GM12878 (cell line): ENCODE data around the gene CACTIN. TPM values are rescaled to one million over a fixed set of nuclear protein-coding genes. Genes with fewer than 3 reads are reported as not detected.

Experiments used
- ATAC-seq: fragments of 200-7000 bp; cut with Tn5 transposase; 3 replicates; pipeline ENCODE4 v1.9.1; 2020; ENCODE audit warnings: mild to moderate bottlenecking, moderate library complexity
- BruUV-seq: library from RNA; stranded (reverse); fragments of 400-500 nt; replicated peaks from 2 replicates; lab custom pipeline; 2021; lab: Mats Ljungman, UMichigan
- CTCF ChIA-PET: fragments of 300-600 bp; sonication (Branson Sonifier 250); formaldehyde crosslinking; extraction: SDS; loops from one replicate; lab custom pipeline; 2021; ENCODE audit warnings: inconsistent platforms; lab: Yijun Ruan, JAX
- POLR2A ChIA-PET: fragments of 350-600 bp; formaldehyde crosslinking; extraction: SDS; loops from one replicate; lab custom pipeline; 2021; ENCODE audit warnings: inconsistent platforms; lab: Charles Lee
- RAD21 ChIA-PET: fragments of 300-600 bp; sonication (Branson Sonifier 250); formaldehyde crosslinking; loops from one replicate; lab custom pipeline; 2023; ENCODE audit warnings: antibody characterized with exemption; ENCODE audit not compliant: unreplicated experiment; lab: Charles Lee
- SMC1A ChIA-PET: fragments of 300-600 bp; sonication (Branson Sonifier 250); formaldehyde crosslinking; loops from one replicate; lab custom pipeline; 2023; ENCODE audit not compliant: unreplicated experiment, uncharacterized antibody; lab: Charles Lee
- DNase-seq: peaks from one replicate; pipeline ENCODE4 v3.0.0-alpha.2; 2011; ENCODE audit warnings: low read depth, low spot score
- FAIRE-seq: peaks from 3 replicates; lab custom pipeline; 2011; peaks lifted over from hg19 to GRCh38; lab: Jason Lieb, UNC
- H2AFZ ChIP-seq: 2 replicates; pipeline ENCODE4 v1.6.0; 2011; ENCODE audit warnings: low read depth, low read length, control low read depth; ENCODE audit not compliant: control insufficient read depth
- H3K27ac ChIP-seq: 2 replicates; pipeline ENCODE4 v1.5.1; 2011; ENCODE audit warnings: control low read depth; ENCODE audit not compliant: control insufficient read depth, insufficient read depth
- H3K27me3 ChIP-seq, 2 experiments: replicated peaks in 1 of 2; 2 replicates each; pipeline versions ENCODE4 v1.6.0 to v1.6.1; 2011; ENCODE audit warnings: low read length in 1 of 2; ENCODE audit not compliant: control insufficient read depth in 2 of 2, insufficient read depth in 2 of 2
- H3K36me3 ChIP-seq, 2 experiments: 2 replicates each; pipeline ENCODE4 v1.5.1; 2011; ENCODE audit warnings: low read length in 1 of 2; ENCODE audit not compliant: control insufficient read depth in 2 of 2, insufficient read depth in 2 of 2
- H3K4me1 ChIP-seq: 2 replicates; pipeline ENCODE4 v1.6.1; 2011; ENCODE audit warnings: mild to moderate bottlenecking, low read length, moderate library complexity, mixed read lengths; ENCODE audit not compliant: control insufficient read depth, insufficient read depth
- H3K4me2 ChIP-seq: 2 replicates; pipeline ENCODE4 v1.6.0; 2011; ENCODE audit warnings: control low read depth; ENCODE audit not compliant: control insufficient read depth, insufficient read depth
- H3K4me3 ChIP-seq: fragments of 200-600 bp; sonication (generic); 2 replicates; pipeline ENCODE4 v1.5.1; 2016
- H3K79me2 ChIP-seq: 2 replicates; pipeline ENCODE4 v1.6.0; 2011; ENCODE audit warnings: low read length; ENCODE audit not compliant: control insufficient read depth, insufficient read depth
- H3K9ac ChIP-seq: 2 replicates; pipeline ENCODE4 v1.8.0; 2011; ENCODE audit warnings: low read length, control low read depth, mixed read lengths; ENCODE audit not compliant: control insufficient read depth, insufficient read depth
- H3K9me3 ChIP-seq: replicated peaks from 3 replicates; pipeline ENCODE4 v1.5.1; 2011; ENCODE audit warnings: mild to moderate bottlenecking, low read length; ENCODE audit not compliant: control insufficient read depth, insufficient read depth
- H4K20me1 ChIP-seq: 2 replicates; pipeline ENCODE4 v1.6.0; 2011; ENCODE audit not compliant: control insufficient read depth, insufficient read depth
- ZBTB40 ChIP-seq: fragments of 450-650 bp; IDR thresholded peaks from 2 replicates; pipeline ENCODE4 v1.6.1; 2016; ENCODE audit warnings: mild to moderate bottlenecking, moderate library complexity, borderline replicate concordance
- WGBS: methylation state at CpG from one replicate; pipeline ENCODE4 v1.1.6; 2016; ENCODE audit warnings: low lambda C conversion rate; ENCODE audit not compliant: insufficient replicate concordance, insufficient coverage; ENCODE audit errors: missing lambda C conversion rate; 5-methylcytosine and 5-hydroxymethylcytosine counted together
- in situ Hi-C: fragments of 300-500 bp; cut with MboI; formaldehyde crosslinking; loops from 9 replicates; pipeline ENCODE4 v1.14.3; 2018; ENCODE audit warnings: mixed read lengths
- intact Hi-C: fragments of 100-400 bp; cut with micrococcal nuclease; formaldehyde crosslinking; loops from one replicate; pipeline ENCODE4 v1.14.2; 2022; ENCODE audit not compliant: unreplicated experiment
- polyA plus RNA-seq, 11 experiments: library from polyadenylated mRNA; depleted of rRNA in 4 of 11; unstranded in 6 of 11; stranded (reverse) in 5 of 11; fragments of >200 nt; fragmentation: Nextera tagmentation in 4 of 11; fragmentation: Illumina TruSeq in 1 of 11; extraction: Ambion mirVana in 4 of 11; extraction: Trizol in 1 of 11; gene quantifications; 1 replicate in 1 of 11; 2 replicates in 10 of 11; pipeline versions ENCODE4 v1.2.1 to v1.2.3, GENCODE V29; 2011 to 2016; ENCODE audit warnings: inconsistent platforms in 2 of 11, missing spikeins in 2 of 11, low read depth in 1 of 11
- total RNA-seq, 4 experiments: library from RNA; depleted of rRNA in 3 of 4; stranded (reverse); fragments of >200 nt in 3 of 4; fragmentation: Illumina TruSeq in 1 of 4; extraction: Trizol in 1 of 4; gene quantifications; 2 replicates each; pipeline versions ENCODE4 v1.2.1 to v1.2.3, GENCODE V29; 2013 to 2021

CACTIN gene
- total and polyA plus RNA-seq, 10 of the 15 experiments (the other 5 are each of a cell fraction or from before 2014, with no cell fraction given): 0.40 to 31.4 (median 12.5) TPM

DNA sequence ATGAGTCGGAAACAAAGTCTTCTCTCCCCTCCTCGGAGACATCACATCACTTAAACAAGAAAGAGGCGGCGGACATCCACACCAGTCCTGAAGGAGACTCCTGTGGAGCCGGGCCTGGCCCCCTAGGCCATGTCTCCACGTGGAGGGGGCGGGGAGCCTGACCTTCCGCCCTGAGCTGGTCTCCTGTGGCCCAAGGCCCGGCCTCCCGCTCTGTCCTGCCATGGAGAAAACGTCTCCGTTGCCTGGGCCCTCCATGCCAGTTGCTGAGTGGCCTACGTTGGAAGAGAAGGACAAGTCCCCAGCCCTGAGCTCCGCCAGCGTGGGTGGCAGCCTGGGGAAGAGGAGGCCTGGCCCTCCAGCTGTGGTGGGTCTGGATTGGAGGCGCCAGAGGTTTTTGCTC is 5.5 kb upstream of the CACTIN start:
- peaks cover 4% of the 10 kb centered on the region for H3K4me1 ChIP-seq
- no TSS peak for BruUV-seq
- no peaks in the 10 kb centered on the region for H3K9me3 ChIP-seq
- intact Hi-C loops: no loop called here
- DNase-seq: no peak
- POLR2A ChIA-PET: no interaction called here
- SMC1A ChIA-PET: no interaction called here
- FAIRE-seq: no peak
- no peak for ATAC-seq
- WGBS: 88% methylated on average over 16 of the region's 16 CpGs
- no peak overlapping the region for H3K9ac ChIP-seq
- H4K20me1 ChIP-seq: no peaks in the 10 kb centered on the region
- H3K4me2 ChIP-seq: no peak overlapping the region
- TF ChIP-seq ZBTB40: no peak
- no peaks in the 10 kb centered on the region for H3K36me3 ChIP-seq
- no peaks in the 10 kb centered on the region for H3K79me2 ChIP-seq
- no peaks in the 10 kb centered on the region for H3K27me3 ChIP-seq
- no peak overlapping the region for H3K4me3 ChIP-seq
- no peak overlapping the region for H3K27ac ChIP-seq
- in situ Hi-C loops: no loop called here
- CTCF ChIA-PET: interaction anchor here (0.6 to 1.1 kb wide), 2 partner anchors 13 to 22 kb away, joined by 3 read pairs; no protein-coding TSS in a partner anchor
- RAD21 ChIA-PET: no interaction called here
- H2AFZ ChIP-seq: no peak overlapping the region
